Fibroblast of the aortic adventitia (primary cell): ENCODE data around the gene MYOF. TPM values are rescaled to one million over a fixed set of nuclear protein-coding genes. Genes with fewer than 3 reads are reported as not detected.

Experiments
- DNase-seq: peaks from one replicate; pipeline ENCODE4 v3.0.0-alpha.2; 2010; ENCODE audit warnings: low read depth
- H3K4me3 ChIP-seq: 2 replicates; pipeline ENCODE4 v1.5.1; 2011; ENCODE audit warnings: low read depth, mild to moderate bottlenecking, control low read depth, low read length, moderate library complexity
- total RNA-seq: library from RNA; depleted of rRNA; stranded (reverse); fragments of >200 nt; gene quantifications from 2 replicates; pipeline ENCODE4 v1.2.3, GENCODE V29; 2012; ENCODE audit warnings: low replicate concordance
- TF ChIP-seq, protein P1 (sequence below): IDR thresholded peaks from 2 replicates; pipeline ENCODE4 v1.5.1; 2011; ENCODE audit warnings: mild to moderate bottlenecking, low read length, control low read depth, inconsistent platforms; ENCODE audit not compliant: insufficient read depth

The MYOF gene
- total RNA-seq, 1 donor, result 381 TPM

DNA sequence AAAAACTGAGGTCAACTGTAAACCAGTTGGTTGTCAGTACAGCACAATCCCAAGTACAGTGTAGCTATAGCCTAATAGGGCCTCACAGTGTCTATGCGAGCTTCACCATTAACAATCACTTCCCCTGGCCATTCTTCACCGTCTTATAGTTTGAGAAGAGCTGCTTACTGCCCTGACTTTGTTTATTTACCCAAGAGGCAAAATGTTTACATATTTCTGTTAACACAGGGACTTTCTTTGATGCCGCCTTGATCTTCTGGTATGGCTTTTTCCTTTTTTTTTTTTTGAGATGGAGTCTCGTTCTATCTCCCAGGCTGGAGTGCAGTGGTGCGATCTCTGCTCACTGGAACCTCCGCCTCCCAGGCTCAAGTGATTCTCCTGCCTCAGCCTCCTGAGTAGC lies 3.3 kb downstream of the MYOF start:
- H3K4me3 ChIP-seq, result peak overlapping the region; percentile 91
- no peak for DNase-seq
- TF ChIP-seq, protein P1, sequence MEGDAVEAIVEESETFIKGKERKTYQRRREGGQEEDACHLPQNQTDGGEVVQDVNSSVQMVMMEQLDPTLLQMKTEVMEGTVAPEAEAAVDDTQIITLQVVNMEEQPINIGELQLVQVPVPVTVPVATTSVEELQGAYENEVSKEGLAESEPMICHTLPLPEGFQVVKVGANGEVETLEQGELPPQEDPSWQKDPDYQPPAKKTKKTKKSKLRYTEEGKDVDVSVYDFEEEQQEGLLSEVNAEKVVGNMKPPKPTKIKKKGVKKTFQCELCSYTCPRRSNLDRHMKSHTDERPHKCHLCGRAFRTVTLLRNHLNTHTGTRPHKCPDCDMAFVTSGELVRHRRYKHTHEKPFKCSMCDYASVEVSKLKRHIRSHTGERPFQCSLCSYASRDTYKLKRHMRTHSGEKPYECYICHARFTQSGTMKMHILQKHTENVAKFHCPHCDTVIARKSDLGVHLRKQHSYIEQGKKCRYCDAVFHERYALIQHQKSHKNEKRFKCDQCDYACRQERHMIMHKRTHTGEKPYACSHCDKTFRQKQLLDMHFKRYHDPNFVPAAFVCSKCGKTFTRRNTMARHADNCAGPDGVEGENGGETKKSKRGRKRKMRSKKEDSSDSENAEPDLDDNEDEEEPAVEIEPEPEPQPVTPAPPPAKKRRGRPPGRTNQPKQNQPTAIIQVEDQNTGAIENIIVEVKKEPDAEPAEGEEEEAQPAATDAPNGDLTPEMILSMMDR, result no peak

DNA sequence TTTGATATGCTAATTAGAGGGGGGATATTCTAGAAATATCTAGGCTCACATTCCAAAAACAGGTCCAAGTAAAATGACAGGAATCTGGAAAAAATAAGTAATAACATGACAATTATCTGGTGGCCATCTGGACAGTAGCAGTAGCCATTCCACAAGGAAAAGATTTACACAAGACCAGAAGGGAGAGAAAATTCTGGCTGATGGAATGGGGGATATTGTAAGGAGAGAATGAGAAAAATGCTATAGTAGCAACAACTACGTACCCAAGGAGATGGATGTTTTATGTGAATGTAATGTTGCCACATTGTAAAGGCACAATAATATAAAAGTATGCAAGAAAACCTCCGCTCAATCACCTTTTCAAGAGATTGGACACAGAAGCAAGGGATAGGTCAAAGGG lies 5.4 kb downstream of the MYOF start:
- DNase-seq, result no peak
- TF ChIP-seq, protein P1, result no peak
- H3K4me3 ChIP-seq, result no peak overlapping the region

DNA sequence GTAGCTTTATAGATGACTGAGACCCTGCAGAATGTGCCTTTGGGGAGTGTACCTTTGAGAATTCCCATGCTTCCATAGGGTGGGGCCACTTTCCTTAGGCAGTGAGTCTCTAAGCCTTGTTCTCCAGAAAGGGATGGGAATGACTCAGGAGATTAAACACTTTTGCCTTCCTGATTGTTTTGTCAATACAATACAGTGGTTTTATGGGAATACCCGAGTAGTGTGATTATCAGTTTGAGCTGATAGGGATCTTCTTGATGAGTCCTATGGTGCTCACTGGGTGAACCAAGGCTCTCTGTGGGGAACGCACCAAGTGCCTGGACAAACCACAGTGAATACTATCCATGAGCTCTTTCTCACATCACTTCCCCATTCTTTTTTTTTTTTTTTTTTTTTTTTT lies 6.3 kb downstream of the MYOF start:
- DNase-seq, result peak; percentile 83
- TF ChIP-seq, protein P1, result no peak
- H3K4me3 ChIP-seq, result no peak overlapping the region

DNA sequence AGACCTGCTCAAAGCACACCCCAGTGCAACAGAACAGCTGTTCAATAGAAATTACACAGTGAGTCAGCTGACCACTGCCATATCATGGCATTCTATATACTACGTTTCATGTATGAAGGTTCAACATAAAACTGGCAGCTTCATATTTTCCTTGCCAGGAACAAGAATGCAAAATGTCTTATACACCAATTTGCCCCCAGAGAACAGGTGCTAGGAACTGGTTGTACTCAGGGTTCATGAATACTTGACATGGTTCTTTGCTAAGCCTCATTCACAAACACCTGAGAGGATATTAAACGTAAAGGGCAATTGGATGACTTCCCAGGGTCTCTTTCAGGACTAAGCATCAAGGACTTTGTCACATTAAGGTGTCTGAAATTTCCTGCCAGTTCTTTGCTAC lies 6.9 kb downstream of the MYOF start:
- no peak overlapping the region for H3K4me3 ChIP-seq
- TF ChIP-seq, protein P1, result no peak
- no peak for DNase-seq

DNA sequence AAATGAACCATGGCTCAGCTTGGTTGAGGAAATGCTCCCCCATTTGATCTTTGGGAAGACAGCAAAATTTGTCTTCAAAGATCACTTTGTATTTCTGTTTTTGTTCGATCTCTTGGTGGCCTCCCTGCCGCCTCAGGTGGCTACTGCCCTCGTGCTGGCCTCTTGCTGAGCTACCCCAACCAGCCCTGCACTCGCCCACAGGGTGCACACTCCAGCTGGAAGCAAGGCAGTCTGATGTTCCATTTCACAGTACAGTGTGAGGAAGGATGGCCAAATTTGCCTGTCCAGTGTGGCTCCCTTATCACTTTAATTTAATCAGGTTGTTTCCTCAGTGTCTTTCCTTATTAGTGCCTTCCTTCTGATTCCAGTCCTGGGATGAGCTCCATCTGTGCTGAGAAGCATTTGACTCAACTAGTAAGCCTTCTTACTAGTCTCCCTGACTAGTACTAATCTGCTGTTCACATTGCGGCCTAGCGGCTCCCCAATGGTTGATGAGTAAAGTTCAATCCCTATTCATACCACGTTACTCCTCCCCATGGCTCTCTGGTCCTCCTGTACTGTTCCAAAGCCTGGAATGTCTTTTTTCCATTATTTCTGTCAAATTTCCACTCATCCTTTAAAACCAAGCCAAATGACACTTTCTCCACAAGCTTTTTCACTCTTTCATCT lies 8.2 kb downstream of the MYOF start:
- H3K4me3 ChIP-seq, result no peak overlapping the region
- TF ChIP-seq, protein P1, result no peak
- DNase-seq, result no peak

DNA sequence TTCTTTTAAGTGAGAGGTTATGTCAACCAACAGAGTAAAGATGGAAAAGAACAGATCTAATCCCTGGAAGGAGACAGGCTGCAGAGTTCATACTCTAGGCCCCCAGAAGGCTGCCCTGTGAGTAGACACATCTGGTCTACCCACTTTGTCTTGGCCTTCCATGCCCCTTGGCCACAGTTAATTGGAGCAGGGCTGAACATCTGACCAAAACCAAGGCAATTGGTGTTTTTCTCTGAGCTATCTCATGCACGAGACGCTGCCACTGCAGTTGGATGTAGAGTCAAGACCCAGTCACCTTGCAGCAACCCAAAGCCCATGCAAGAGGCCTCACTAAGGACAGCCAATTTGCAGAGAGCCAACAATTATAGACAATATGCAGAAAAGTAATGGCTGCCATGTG lies 9.0 kb downstream of the MYOF start:
- TF ChIP-seq, protein P1, result no peak
- no peak overlapping the region for H3K4me3 ChIP-seq
- DNase-seq, result no peak

GRCh38 chr10:93471110-93471651 lies 11.0 kb downstream of the MYOF start:
- H3K4me3 ChIP-seq, result no peak overlapping the region
- peak; percentile 97 for DNase-seq
- TF ChIP-seq, protein P1, result no peak
